GM18868 (cell line): Measurements from ENCODE around the gene CYP27B1.

Experiments
- ATAC-seq: cut with Tn5 transposase; IDR thresholded peaks from one replicate; pipeline ENCODE4 v1.9.1; 2021; ENCODE audit warnings: mild to moderate bottlenecking, moderate library complexity; ENCODE audit not compliant: unreplicated experiment

The CYP27B1 gene

DNA sequence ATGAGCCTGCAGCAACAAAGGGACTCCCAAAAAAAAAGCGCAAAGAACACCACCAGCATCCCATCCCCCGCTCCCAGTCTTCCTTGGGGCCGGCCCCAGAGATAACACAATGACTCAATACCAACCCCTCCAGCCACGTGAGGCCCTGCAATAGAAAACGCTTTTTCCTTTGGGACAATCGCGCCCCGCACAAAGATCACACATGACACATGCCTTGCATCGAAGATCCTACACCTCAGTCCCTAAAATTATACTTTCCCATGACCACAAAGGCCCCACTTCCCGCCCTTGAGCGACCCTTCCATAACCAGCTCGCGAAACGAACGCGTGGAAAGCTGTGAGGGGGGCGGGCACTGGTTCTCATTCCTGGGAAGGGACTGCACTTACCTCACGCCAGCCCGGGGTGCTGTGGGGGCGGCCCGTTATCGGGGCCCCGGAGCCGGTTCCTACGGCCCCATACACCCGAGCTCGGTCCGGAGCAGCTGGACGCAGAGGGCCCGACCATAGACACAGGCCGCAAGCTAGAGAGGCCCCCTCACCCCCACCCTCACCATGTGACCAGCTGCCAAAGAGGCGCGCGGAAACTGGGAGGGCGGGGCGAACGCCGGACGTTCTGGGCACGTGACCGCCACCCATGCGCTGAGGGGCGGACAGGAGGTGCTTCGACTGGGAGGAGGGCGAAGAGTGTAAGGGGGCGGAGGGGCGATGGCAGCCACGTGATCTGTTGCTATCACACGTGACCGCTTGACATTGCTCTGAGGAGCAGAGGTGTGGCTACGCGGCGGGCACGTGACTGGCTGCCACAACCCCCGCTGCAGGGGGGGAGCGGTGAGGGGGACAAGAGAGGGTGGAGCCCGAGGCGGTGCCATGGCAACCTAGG, 14.8 kb downstream of the CYP27B1 start, which contains the start of gene CDK4:
Gene CDK4, minus strand, starts transcription at position 523 of the 880 bp plus-strand sequence. CDS start 593 bp downstream, outside the sequence.
- ATAC-seq, result peak; percentile 69

- no peak for ATAC-seq
Measured at GRCh38 chr12:57751432-57751787, 15.5 kb downstream of the CYP27B1 start.

- ATAC-seq, result no peak
Measured at GRCh38 chr12:57750561-57751431, 16.1 kb downstream of the CYP27B1 start.

- no peak for ATAC-seq
Measured at GRCh38 chr12:57749061-57749460, 17.8 kb downstream of the CYP27B1 start.

DNA sequence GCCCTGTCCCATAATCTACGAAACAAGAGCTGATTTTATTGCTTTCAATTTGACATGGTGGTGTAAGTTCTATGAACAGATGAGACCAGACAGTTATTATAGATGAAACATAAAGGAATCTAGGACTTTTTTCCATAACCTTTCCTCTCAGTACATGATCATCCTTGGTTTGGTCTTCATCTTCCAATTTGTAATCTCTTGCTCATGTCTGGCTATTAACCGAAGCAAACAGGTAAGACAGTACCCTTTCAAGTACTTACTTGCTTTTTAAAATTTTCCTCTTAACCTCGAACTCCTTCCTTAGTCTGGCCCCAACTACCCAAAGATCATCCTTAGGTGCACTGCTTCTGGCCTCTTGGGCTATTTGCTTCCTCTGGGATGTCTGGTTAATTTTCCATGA, 20.9 kb downstream of the CYP27B1 start:
- no peak for ATAC-seq

DNA sequence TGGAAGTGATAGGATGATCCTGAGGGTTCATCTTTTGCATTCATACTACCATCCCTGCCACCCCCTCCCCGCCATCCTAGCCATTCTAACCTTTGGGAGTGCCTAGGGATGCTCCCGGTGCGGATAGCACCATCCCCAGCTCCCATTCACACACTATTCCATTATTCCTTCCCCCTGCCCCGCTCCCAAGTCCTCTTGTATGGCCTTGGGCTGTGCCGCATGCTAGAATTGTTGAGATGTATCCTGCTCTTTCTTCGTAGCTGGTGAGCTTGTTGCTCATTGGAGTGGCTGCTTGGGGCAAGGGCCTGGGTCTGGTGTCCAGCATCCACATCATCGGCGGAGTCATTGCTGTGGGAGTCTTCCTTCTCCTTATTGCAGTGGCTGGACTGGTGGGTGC, 21.4 kb downstream of the CYP27B1 start:
- ATAC-seq, result no peak

DNA sequence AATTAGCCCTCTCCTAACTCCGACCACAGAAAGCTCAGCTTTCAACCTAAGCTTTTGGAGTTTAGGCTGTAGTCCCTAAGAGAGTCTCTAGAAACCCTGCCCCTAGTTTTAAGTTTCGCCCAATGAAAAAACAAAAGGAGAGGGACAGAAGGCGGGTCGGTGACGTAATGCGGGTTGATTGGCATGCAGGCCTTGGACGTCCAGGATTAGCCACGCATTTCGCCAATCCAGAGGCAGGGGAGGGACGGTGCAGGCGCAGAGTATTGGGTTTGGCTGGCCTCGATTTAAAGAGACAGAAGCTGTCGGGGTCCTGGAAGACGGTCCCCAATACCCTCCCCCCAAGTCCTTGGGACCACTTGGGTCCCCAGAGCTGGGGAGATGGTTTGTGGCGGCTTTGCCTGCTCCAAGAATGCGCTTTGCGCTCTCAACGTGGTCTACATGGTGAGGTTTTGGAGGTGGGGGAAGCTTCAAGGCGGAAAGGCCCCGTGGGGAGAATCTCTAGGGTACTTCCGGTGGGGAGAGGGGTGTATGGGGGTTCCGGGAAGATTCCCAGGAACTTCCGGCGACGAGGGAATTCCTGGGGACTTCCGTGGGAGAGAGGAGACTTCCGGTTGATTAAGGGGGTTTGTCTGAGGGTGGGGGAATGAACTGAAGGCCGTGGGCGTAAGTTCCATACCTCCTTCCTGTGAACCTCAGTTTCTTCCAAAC, 21.9 kb downstream of the CYP27B1 start, which contains the start of gene TSPAN31:
Gene TSPAN31, plus strand, starts transcription at position 263 of the 708 bp plus-strand sequence. Its CDS starts 116 bp downstream, at position 379.
- peak; percentile 80 for ATAC-seq

DNA sequence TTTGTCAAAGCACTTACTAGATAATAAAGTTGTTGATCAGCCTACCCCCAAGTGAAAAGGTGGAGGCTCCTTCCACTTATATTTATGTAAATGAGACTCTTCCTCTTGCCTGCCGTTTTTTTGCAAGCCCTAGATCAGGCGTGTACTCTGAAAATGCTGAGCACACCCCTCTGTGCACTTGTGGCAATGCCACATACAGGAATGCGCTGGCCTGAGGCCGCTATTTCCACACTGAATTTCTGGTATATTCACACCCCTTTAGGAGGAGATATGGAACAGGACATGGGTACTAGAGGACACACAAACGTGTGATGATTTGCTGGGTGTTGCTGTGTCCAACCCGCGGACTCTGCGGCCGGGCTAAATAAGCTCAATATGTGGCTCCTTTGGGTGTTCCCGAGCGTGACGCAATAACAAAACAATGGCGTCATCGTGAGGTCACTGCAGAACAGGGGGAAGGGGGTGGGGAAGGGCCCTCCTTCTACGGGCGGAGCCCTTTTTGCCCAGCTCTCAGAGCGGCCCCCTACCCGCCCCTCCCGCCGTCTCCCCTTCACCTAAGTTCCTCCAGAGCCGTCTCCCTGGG, 22.6 kb downstream of the CYP27B1 start:
- ATAC-seq, result peak; percentile 42

DNA sequence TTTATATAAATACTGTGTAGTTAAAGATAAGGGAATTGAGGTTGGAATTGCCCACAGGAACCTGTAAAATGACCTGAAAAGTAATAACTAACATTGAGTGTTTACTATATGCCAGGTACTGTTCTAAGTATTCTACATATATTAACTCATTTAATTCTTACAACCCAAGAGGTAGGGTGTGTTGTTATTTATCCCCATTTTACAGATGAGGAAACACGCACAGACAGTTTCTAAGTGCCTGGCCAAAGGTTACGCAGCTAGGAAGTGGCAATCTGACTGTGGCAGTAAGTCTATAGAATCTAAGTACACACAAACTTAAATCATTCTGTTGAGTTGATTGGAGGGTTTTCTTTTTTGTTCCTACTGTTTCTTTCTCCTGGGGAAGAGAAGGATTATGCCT, 23.1 kb downstream of the CYP27B1 start:
- no peak for ATAC-seq

DNA sequence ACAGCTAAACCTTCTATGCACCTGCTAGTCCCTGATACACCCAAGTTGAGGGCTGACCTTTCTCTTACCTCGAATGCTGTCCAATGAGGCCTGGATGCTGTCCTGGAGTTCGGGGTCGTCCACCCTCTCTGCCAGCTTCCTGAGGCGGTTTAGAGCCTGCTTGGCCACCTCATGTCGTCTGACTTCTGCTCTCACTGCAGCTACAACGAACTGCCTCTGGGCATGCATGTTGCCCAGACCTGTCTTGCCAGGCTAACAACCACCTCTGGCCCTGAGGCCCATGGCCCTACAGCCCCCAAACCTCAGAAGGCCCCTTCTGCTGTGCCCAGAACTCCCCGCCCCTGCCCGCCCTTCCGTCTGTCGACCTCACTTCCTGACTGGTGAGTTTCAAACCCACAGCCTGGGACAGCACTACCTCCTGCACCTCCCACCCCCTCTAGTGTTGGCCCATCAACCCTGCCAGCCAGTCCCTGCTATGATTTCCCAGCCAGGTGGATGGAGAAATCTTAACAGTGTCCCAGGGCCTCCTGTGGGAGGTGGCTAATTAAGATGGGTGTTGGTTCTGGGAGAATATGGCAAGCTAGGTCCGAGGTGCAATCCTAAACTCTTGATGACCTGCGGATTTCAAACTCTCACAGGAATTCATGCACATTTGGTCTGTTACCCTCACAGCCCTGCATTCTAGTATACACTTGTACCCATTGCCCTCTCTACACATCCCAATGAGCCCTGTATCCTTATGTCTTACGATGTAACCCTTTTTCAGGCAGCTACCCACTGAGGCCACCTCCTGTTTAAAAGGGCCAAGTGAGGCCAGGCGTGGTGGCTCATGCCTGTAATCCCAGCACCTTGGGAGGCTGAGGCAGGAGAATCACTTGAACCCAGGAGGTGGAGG, 24.8 kb downstream of the CYP27B1 start:
- ATAC-seq, result peak; percentile 68

DNA sequence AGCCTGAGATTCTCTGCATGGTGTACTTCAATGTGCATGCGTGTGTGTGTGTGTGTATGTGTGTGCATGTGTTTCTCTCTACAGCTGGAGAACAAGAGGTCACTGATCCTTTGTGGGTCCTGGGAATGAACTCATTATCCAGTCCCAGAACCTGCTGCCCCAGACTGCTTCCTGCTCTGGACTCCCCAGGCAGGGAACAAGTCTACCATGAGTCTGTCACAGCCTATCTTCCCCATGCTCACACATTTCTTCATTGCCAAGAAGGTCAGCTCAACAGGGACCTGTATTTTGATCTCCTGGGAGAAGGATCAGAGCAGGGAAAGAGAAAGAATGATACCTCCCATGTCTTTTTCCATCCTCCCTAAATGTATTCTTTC, 25.5 kb downstream of the CYP27B1 start:
- ATAC-seq, result no peak

DNA sequence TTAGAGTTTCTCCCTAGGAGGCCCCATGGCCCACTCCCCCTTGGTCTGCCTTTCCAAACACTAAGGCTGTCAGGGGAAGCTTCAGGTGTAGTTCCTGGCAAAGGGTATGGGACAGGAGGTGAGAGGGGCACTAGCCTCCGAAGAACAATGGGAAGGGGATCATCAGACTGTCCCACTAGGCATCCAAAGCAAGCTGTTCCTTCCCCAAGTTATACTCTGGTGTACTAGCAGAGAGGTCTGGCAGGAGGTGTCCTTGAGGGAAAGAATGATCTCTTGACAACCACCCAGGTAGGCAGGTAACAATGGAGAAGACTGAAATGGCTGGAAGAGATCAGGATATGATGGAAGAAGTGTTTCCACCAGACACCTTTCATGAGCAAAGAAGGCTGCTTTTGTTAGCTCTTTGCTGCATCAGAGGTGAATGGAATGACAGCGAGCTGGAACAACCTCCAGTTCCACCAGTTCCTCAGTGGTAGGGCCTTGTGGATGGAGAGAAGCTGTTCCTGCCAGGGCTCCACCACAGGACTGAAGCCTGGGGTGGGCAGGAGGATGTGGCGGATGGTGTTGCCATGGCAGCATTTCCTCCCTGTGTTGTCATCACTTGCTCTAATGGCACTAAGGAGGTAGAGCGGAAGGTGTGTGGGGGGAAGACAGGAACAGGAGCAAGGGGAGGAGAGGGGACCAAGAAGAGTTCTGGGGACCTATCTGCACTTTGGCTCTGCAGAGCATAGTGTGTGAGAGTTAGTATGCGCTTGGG, 26.0 kb downstream of the CYP27B1 start:
- peak; percentile 47 for ATAC-seq

- no peak for ATAC-seq
Measured at GRCh38 chr12:57739914-57740538, 26.9 kb downstream of the CYP27B1 start.

GRCh38 chr12:57739387-57739786, 27.5 kb downstream of the CYP27B1 start:
- ATAC-seq, result no peak

DNA sequence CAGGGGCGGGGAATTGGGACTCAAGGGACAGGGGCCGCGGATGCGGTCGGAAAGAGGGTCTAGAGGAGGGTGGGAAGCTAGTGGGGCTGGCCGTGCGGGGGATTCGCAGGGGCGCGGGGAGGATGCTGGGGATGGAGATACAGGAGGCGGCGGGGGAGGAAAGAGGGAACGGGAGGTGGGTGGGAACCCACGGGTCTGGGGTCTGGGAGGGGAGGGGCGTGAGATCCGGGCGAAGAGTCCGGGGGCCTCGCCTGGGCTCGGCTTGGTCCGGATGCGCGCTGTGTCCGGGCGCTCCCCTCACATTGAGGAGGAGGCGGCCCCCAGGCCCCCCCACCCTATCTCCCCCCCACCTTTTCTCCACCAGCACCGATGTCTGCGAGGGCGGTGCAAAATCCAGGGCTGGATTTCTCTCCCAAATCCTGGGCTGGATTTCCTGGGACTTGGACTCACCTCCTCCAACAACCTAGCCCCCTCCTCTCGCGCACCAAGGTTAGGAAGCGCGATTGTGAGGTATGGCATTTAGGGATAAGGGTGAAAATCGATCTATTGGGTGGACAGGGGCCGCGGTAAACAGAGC, 28.1 kb downstream of the CYP27B1 start, which contains the start of gene AGAP2:
Gene AGAP2, minus strand, starts transcription at position 82 of the 577 bp plus-strand sequence. CDS start 496 bp downstream, outside the sequence.
- no peak for ATAC-seq

- ATAC-seq, result no peak
Measured at GRCh38 chr12:57737467-57738460, 29.1 kb downstream of the CYP27B1 start.
